ENCODE data around the gene TMEM106C.

Gene TMEM106C

GRCh38 chr12:48013287-48013686 is 49.9 kb downstream of the TMEM106C start:
- TF ChIP-seq REST (IDR thresholded peaks at IDR 0.05; ENCODE audit: insufficient read depth in 1 of 2, low read depth in 2 of 2, low read length in 2 of 2) = no peak
- no peak for TF ChIP-seq FOXP2 (optimal IDR thresholded peaks at IDR 0.05; ENCODE audit: borderline replicate concordance, extremely low read depth, extremely low read length, insufficient read depth)
- no peak for TF ChIP-seq SIN3A (IDR thresholded peaks at IDR 0.05; ENCODE audit: borderline replicate concordance, insufficient read depth, low read length)
- TF ChIP-seq TAF1 (IDR thresholded peaks at IDR 0.05; ENCODE audit: borderline replicate concordance, insufficient read depth, low read length) = no peak

- TF ChIP-seq POLR2AphosphoS5 (IDR thresholded peaks at IDR 0.05; ENCODE audit: low read depth, low read length) = no peak
- no peak for TF ChIP-seq SIN3A (IDR thresholded peaks at IDR 0.05; ENCODE audit: borderline replicate concordance, insufficient read depth, low read length)
- no peak for TF ChIP-seq REST (IDR thresholded peaks at IDR 0.05; ENCODE audit: insufficient read depth in 1 of 2, low read depth in 2 of 2, low read length in 2 of 2)
- no peak for TF ChIP-seq FOXP2 (optimal IDR thresholded peaks at IDR 0.05; ENCODE audit: borderline replicate concordance, extremely low read depth, extremely low read length, insufficient read depth)
- TF ChIP-seq TAF1 (IDR thresholded peaks at IDR 0.05; ENCODE audit: borderline replicate concordance, insufficient read depth, low read length) = no peak
Observed at GRCh38 chr12:48015129-48015528, 51.7 kb downstream of the TMEM106C start.

- TF ChIP-seq FOXP2 (optimal IDR thresholded peaks at IDR 0.05; ENCODE audit: borderline replicate concordance, extremely low read depth, extremely low read length, insufficient read depth) (no peak), SIN3A (IDR thresholded peaks at IDR 0.05; ENCODE audit: borderline replicate concordance, insufficient read depth, low read length) (no peak), TAF1 (IDR thresholded peaks at IDR 0.05; ENCODE audit: borderline replicate concordance, insufficient read depth, low read length) (no peak), POLR2AphosphoS5 (IDR thresholded peaks at IDR 0.05; ENCODE audit: low read depth, low read length) (no peak), REST (IDR thresholded peaks at IDR 0.05; ENCODE audit: insufficient read depth in 1 of 2, low read depth in 2 of 2, low read length in 2 of 2) (no peak)
Observed at GRCh38 chr12:48015954-48016353, 52.6 kb downstream of the TMEM106C start.

GRCh38 chr12:48016373-48017020 is 53.1 kb downstream of the TMEM106C start:
- TF ChIP-seq POLR2AphosphoS5 (IDR thresholded peaks at IDR 0.05; ENCODE audit: low read depth, low read length) = no peak
- TF ChIP-seq REST (IDR thresholded peaks at IDR 0.05; ENCODE audit: insufficient read depth in 1 of 2, low read depth in 2 of 2, low read length in 2 of 2) = no peak
- TF ChIP-seq FOXP2 (optimal IDR thresholded peaks at IDR 0.05; ENCODE audit: borderline replicate concordance, extremely low read depth, extremely low read length, insufficient read depth) = no peak

GRCh38 chr12:48017496-48017895 is 54.1 kb downstream of the TMEM106C start:
- no peak for TF ChIP-seq SIN3A (IDR thresholded peaks at IDR 0.05; ENCODE audit: borderline replicate concordance, insufficient read depth, low read length)
- no peak for TF ChIP-seq FOXP2 (optimal IDR thresholded peaks at IDR 0.05; ENCODE audit: borderline replicate concordance, extremely low read depth, extremely low read length, insufficient read depth)
- TF ChIP-seq REST (IDR thresholded peaks at IDR 0.05; ENCODE audit: insufficient read depth in 1 of 2, low read depth in 2 of 2, low read length in 2 of 2) = no peak
- TF ChIP-seq TAF1 (IDR thresholded peaks at IDR 0.05; ENCODE audit: borderline replicate concordance, insufficient read depth, low read length) = no peak
- TF ChIP-seq POLR2AphosphoS5 (IDR thresholded peaks at IDR 0.05; ENCODE audit: low read depth, low read length) = no peak

Data from PFSK-1 (cell line).